GM12878 (cell line): Measurements from ENCODE around the gene RABEP1. TPM values are rescaled to one million over a fixed set of nuclear protein-coding genes. Genes with fewer than 3 reads are reported as not detected.

Experiments
- ASH2L ChIP-seq: fragments of 300-600, 200-600 bp; sonication (generic); IDR thresholded peaks from 2 replicates; pipeline ENCODE4 v1.6.1; 2017; ENCODE audit warnings: low read depth, mild to moderate bottlenecking, borderline replicate concordance
- ATF7 ChIP-seq: fragments of 450-650 bp; IDR thresholded peaks from 2 replicates; pipeline ENCODE4 v1.6.1; 2016; ENCODE audit warnings: low read depth, mild to moderate bottlenecking
- BCL11A ChIP-seq: IDR thresholded peaks from 2 replicates; pipeline ENCODE4 v1.6.1; 2011; ENCODE audit warnings: low read depth, low read length
- BMI1 ChIP-seq: fragments of 450-650 bp; IDR thresholded peaks from 2 replicates; pipeline ENCODE4 v1.6.1; 2016; ENCODE audit warnings: mild to moderate bottlenecking, moderate library complexity, borderline replicate concordance
- CHD1 ChIP-seq: IDR thresholded peaks from 2 replicates; pipeline ENCODE4 v1.6.1; 2012; ENCODE audit warnings: low read depth, low read length, improper control_type of control experiment
- CHD2 ChIP-seq: IDR thresholded peaks from 2 replicates; pipeline ENCODE4 v1.6.1; 2011; ENCODE audit warnings: low read depth, low read length, improper control_type of control experiment, borderline replicate concordance
- CREB1 ChIP-seq: IDR thresholded peaks from 2 replicates; pipeline ENCODE4 v1.6.1; 2012; ENCODE audit warnings: low read depth, mild to moderate bottlenecking, inconsistent platforms
- EGR1 ChIP-seq, 2 experiments: IDR thresholded peaks; 1 replicate in 1 of 2; 2 replicates in 1 of 2; pipeline ENCODE4 v1.6.1; 2011 to 2012; ENCODE audit warnings: low read depth in 2 of 2, low read length in 2 of 2, borderline replicate concordance in 1 of 2, mild to moderate bottlenecking in 1 of 2, moderate library complexity in 1 of 2
- ELK1 ChIP-seq: IDR thresholded peaks from 2 replicates; pipeline ENCODE4 v1.6.1; 2012; ENCODE audit warnings: low read depth, low read length, improper control_type of control experiment
- GABPA ChIP-seq: IDR thresholded peaks from 2 replicates; pipeline ENCODE4 v1.6.1; 2014; ENCODE audit warnings: antibody characterized with exemption, low read depth, mild to moderate bottlenecking, inconsistent platforms
- GATAD2B ChIP-seq: fragments of 450-650 bp; conservative IDR thresholded peaks from 2 replicates; pipeline ENCODE4 v1.6.1; 2017; ENCODE audit warnings: low read depth, mild to moderate bottlenecking, moderate library complexity
- IKZF2 ChIP-seq, 2 experiments: fragments of 450-650 bp; IDR thresholded peaks; 2 replicates each; pipeline ENCODE4 v1.6.1; 2017; ENCODE audit warnings: mild to moderate bottlenecking in 2 of 2, moderate library complexity in 2 of 2
- IRF4 ChIP-seq: IDR thresholded peaks from 2 replicates; pipeline ENCODE4 v1.6.1; 2011; ENCODE audit warnings: low read depth, low read length
- KAT2A ChIP-seq: conservative IDR thresholded peaks from 2 replicates; pipeline ENCODE4 v1.6.1; 2011; ENCODE audit warnings: low read depth, low read length; ENCODE audit not compliant: control insufficient read depth
- MEF2B ChIP-seq: fragments of 450-650 bp; IDR thresholded peaks from 2 replicates; pipeline ENCODE4 v1.6.1; 2018; ENCODE audit warnings: mild to moderate bottlenecking, moderate library complexity; ENCODE audit not compliant: partially characterized antibody, poor library complexity, severe bottlenecking
- MLLT1 ChIP-seq: fragments of 450-650 bp; IDR thresholded peaks from 2 replicates; pipeline ENCODE4 v1.6.1; 2016; ENCODE audit warnings: mild to moderate bottlenecking
- MTA2 ChIP-seq: fragments of 450-650 bp; IDR thresholded peaks from 2 replicates; pipeline ENCODE4 v1.6.1; 2016; ENCODE audit warnings: low read depth, mild to moderate bottlenecking, moderate library complexity
- PKNOX1 ChIP-seq: fragments of 450-650 bp; IDR thresholded peaks from 2 replicates; pipeline ENCODE4 v1.6.1; 2016; ENCODE audit warnings: mild to moderate bottlenecking
- POU2F2 ChIP-seq: IDR thresholded peaks from 3 replicates; pipeline ENCODE4 v1.6.1; 2011; ENCODE audit warnings: low read depth, mild to moderate bottlenecking, low read length, borderline replicate concordance
- PRDM15 ChIP-seq: fragments of 450-650 bp; formaldehyde crosslinking; IDR thresholded peaks from 2 replicates; pipeline ENCODE4 v1.4.0; 2020; ENCODE audit warnings: mild to moderate bottlenecking, moderate library complexity
- RCOR1 ChIP-seq: conservative IDR thresholded peaks from 2 replicates; pipeline ENCODE4 v1.6.1; 2012; ENCODE audit warnings: low read depth, low read length, improper control_type of control experiment
- SMAD5 ChIP-seq: IDR thresholded peaks from 2 replicates; pipeline ENCODE4 v1.6.1; 2016; ENCODE audit warnings: antibody characterized with exemption, low read depth
- SP1 ChIP-seq: IDR thresholded peaks from one replicate; pipeline ENCODE4 v1.6.1; 2011; ENCODE audit warnings: low read depth, low read length
- SUPT20H ChIP-seq: IDR thresholded peaks from 2 replicates; pipeline ENCODE4 v1.6.1; 2011; ENCODE audit warnings: low read depth, mild to moderate bottlenecking, low read length, moderate library complexity, borderline replicate concordance; ENCODE audit not compliant: control insufficient read depth
- TARDBP ChIP-seq: IDR thresholded peaks from 2 replicates; pipeline ENCODE4 v1.6.1; 2016; ENCODE audit warnings: borderline replicate concordance
- WRNIP1 ChIP-seq: IDR thresholded peaks from 2 replicates; pipeline ENCODE4 v1.6.1; 2011; ENCODE audit warnings: low read depth, low read length, improper control_type of control experiment, borderline replicate concordance
- polyA plus RNA-seq, 11 experiments: library from polyadenylated mRNA; depleted of rRNA in 4 of 11; unstranded in 6 of 11; stranded (reverse) in 5 of 11; fragments of >200 nt; fragmentation: Nextera tagmentation in 4 of 11; fragmentation: Illumina TruSeq in 1 of 11; extraction: Ambion mirVana in 4 of 11; extraction: Trizol in 1 of 11; gene quantifications; 1 replicate in 1 of 11; 2 replicates in 10 of 11; pipeline versions ENCODE4 v1.2.1 to v1.2.3, GENCODE V29; 2011 to 2016; ENCODE audit warnings: inconsistent platforms in 2 of 11, missing spikeins in 2 of 11, low read depth in 1 of 11
- total RNA-seq, 4 experiments: library from RNA; depleted of rRNA in 3 of 4; stranded (reverse); fragments of >200 nt in 3 of 4; fragmentation: Illumina TruSeq in 1 of 4; extraction: Trizol in 1 of 4; gene quantifications; 2 replicates each; pipeline versions ENCODE4 v1.2.1 to v1.2.3, GENCODE V29; 2013 to 2021

The RABEP1 gene
- total and polyA plus RNA-seq, 10 of the 15 experiments (the other 5 are each of a cell fraction or from before 2014, with no cell fraction given), result 13.4 to 71.4 (median 59.8) TPM

- TF ChIP-seq CHD2 (peak; percentile 92), MEF2B (peak; percentile 94), SP1 (no peak), BMI1 (no peak), MTA2 (peak; percentile 45), GABPA (no peak), WRNIP1 (0 out of 2 replicates have a peak, but pooled peaks have one; percentile 78), EGR1 (IDR thresholded peaks at IDR 0.05; ENCODE audit: borderline replicate concordance in 1 of 2, low read depth in 2 of 2, low read length in 2 of 2) (no peak), IKZF2 (IDR thresholded peaks at IDR 0.05) (peak; percentile 11 to 31; a peak in 1 of 4 replicates), CREB1 (no peak), GATAD2B (no peak), MLLT1 (peak; percentile 100), KAT2A (no peak), POU2F2 (peak; percentile 16; the same call in 1 of the 3 replicates), ATF7 (peak; percentile 80), CHD1 (0 out of 2 replicates have a peak, but pooled peaks have one; percentile 45), BCL11A (peak; percentile 44; the same call in 1 of the 2 replicates), PKNOX1 (peak; percentile 62; the same call in 1 of the 2 replicates), TARDBP (no peak), ELK1 (0 out of 2 replicates have a peak, but pooled peaks have one; percentile 25), PRDM15 (CRISPR knock-in tag) (no peak), SMAD5 (no peak), SUPT20H (no peak), ASH2L (no peak), RCOR1 (no peak), IRF4 (no peak)
Observed at GRCh38 chr17:5373112-5373511, 91.0 kb downstream of the RABEP1 start (continued).
